Loucy (cell line): Measurements from ENCODE around the gene DBT.

Experiments used
- H2AFZ ChIP-seq: fragments of 200-600 bp; sonication (generic); 2 replicates; pipeline ENCODE4 v1.6.0; 2016; ENCODE audit warnings: antibody characterized with exemption, mild to moderate bottlenecking, low read length, moderate library complexity
- H3F3A ChIP-seq: fragments of 200-600 bp; 2 replicates; pipeline ENCODE4 v1.6.0; 2016; ENCODE audit warnings: antibody characterized with exemption, low read depth, mild to moderate bottlenecking
- H3K27me3 ChIP-seq: fragments of 200-600 bp; sonication (generic); 2 replicates; pipeline ENCODE4 v1.6.1; 2014; ENCODE audit warnings: low read length, mild to moderate bottlenecking; ENCODE audit not compliant: insufficient read depth, poor library complexity, severe bottlenecking
- H3K36me3 ChIP-seq: fragments of 200-600 bp; sonication (generic); 2 replicates; pipeline ENCODE4 v1.6.1; 2016; ENCODE audit warnings: low read length; ENCODE audit not compliant: insufficient read depth
- H3K4me1 ChIP-seq: fragments of 200-600 bp; sonication (generic); 2 replicates; pipeline ENCODE4 v1.5.1; 2014; ENCODE audit warnings: low read length, mild to moderate bottlenecking; ENCODE audit not compliant: insufficient read depth, poor library complexity, severe bottlenecking
- H3K4me2 ChIP-seq: fragments of 200-600 bp; sonication (generic); 2 replicates; pipeline ENCODE4 v1.6.0; 2014; ENCODE audit warnings: antibody characterized with exemption, low read length, low read depth, mild to moderate bottlenecking; ENCODE audit not compliant: poor library complexity, severe bottlenecking
- H3K4me3 ChIP-seq: fragments of 200-600 bp; sonication (generic); 2 replicates; pipeline ENCODE4 v1.5.1; 2014; ENCODE audit warnings: low read length, mild to moderate bottlenecking, mixed read lengths; ENCODE audit not compliant: poor library complexity, severe bottlenecking
- H3K79me2 ChIP-seq: fragments of 200-600 bp; sonication (generic); 2 replicates; pipeline ENCODE4 v1.6.1; 2014; ENCODE audit warnings: low read length; ENCODE audit not compliant: insufficient read depth
- H3K9ac ChIP-seq: fragments of 200-600 bp; sonication (generic); 2 replicates; pipeline ENCODE4 v1.6.0; 2014; ENCODE audit warnings: mild to moderate bottlenecking, low read depth, low read length, moderate library complexity; ENCODE audit not compliant: poor library complexity, severe bottlenecking
- H3K9me2 ChIP-seq: fragments of 200-600 bp; sonication (generic); replicated peaks from 2 replicates; pipeline ENCODE4 v1.6.1; 2016; ENCODE audit warnings: low read depth, low read length, mixed read lengths
- H3K9me3 ChIP-seq: fragments of 200-600 bp; sonication (generic); 2 replicates; pipeline ENCODE4 v1.6.1; 2014; ENCODE audit warnings: mild to moderate bottlenecking, antibody characterized with exemption, low read length, low read depth; ENCODE audit not compliant: insufficient read depth
- H4K20me1 ChIP-seq: fragments of 200-600 bp; sonication (generic); 2 replicates; pipeline ENCODE4 v1.6.0; 2014; ENCODE audit warnings: antibody characterized with exemption, low read length, mild to moderate bottlenecking; ENCODE audit not compliant: insufficient read depth, poor library complexity, severe bottlenecking
- CTCF ChIP-seq: fragments of 200-600 bp; sonication (generic); conservative IDR thresholded peaks from 2 replicates; pipeline ENCODE4 v1.5.1; 2014; ENCODE audit warnings: mild to moderate bottlenecking, antibody characterized with exemption, low read length
- EZH2phosphoT487 ChIP-seq: fragments of 200-600 bp; IDR thresholded peaks from 2 replicates; pipeline ENCODE4 v1.6.1; 2018; ENCODE audit warnings: antibody characterized with exemption, mild to moderate bottlenecking, moderate library complexity, borderline replicate concordance

The DBT gene

DNA sequence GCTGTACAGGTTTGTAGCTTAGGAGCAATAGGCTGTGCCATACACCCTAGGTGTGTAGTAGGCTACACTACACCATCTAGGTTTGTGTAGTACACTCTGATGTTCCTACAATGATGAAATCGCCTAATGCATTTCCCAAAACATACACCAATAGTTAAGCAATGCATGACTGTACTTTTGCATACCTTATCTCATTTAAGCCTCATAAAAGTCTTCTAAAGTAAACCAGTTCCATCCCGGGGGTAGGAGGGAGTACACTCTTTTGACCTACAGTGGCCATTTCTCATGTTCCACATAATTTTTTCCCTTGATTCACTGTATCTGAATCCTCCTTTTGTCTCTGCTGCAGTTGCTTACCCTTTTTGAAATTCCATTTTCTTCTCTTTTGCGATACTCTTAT is 104.5 kb downstream of the DBT start:
- Histone ChIP-seq H3K27me3 (no peaks in the 10 kb centered on the region), H3K4me1 (no peaks in the 10 kb centered on the region), H3K9ac (no peak overlapping the region), H3K4me2 (no peak overlapping the region), H3F3A (no peaks in the 10 kb centered on the region), H3K36me3 (peaks cover 44% of the 10 kb centered on the region), H3K79me2 (no peaks in the 10 kb centered on the region), H3K9me3 (no peaks in the 10 kb centered on the region), H4K20me1 (no peaks in the 10 kb centered on the region), H3K4me3 (no peak overlapping the region), H2AFZ (no peak overlapping the region), H3K9me2 (no peaks in the 10 kb centered on the region)
- no peak for TF ChIP-seq CTCF

DNA sequence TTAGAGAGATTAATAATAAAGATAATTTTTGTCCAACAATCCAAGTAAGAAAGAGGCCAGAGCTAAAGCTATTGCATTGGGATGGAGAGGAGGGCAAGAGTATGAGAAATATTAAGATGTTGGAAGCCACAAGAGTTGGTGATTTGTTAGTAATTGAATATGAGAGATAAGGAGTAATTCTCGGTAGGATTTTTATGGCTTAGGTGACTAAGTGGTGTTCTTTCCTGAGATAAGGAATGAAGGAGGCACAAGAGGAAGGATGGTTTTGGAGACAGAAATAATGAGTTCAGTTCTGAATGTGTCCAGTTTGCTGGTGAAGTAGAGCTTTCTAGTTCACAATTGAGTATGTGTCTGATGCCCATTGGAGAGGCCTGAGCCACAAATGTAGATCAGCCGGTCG is 107.3 kb downstream of the DBT start:
- no peaks in the 10 kb centered on the region for H3K79me2 ChIP-seq
- H4K20me1 ChIP-seq: no peaks in the 10 kb centered on the region
- H2AFZ ChIP-seq: no peak overlapping the region
- no peaks in the 10 kb centered on the region for H3K4me1 ChIP-seq
- no peak for TF ChIP-seq EZH2phosphoT487
- no peak for TF ChIP-seq CTCF
- H3K4me3 ChIP-seq: no peak overlapping the region
- no peaks in the 10 kb centered on the region for H3K9me2 ChIP-seq
- H3K9me3 ChIP-seq: no peaks in the 10 kb centered on the region
- no peaks in the 10 kb centered on the region for H3F3A ChIP-seq
- peaks cover 61% of the 10 kb centered on the region for H3K36me3 ChIP-seq
- no peak overlapping the region for H3K4me2 ChIP-seq
- H3K9ac ChIP-seq: no peak overlapping the region
- no peaks in the 10 kb centered on the region for H3K27me3 ChIP-seq

- H3K4me3 ChIP-seq: no peak overlapping the region
- peaks cover 63% of the 10 kb centered on the region for H3K36me3 ChIP-seq
- H3K27me3 ChIP-seq: no peaks in the 10 kb centered on the region
- H4K20me1 ChIP-seq: no peaks in the 10 kb centered on the region
- H3K9me2 ChIP-seq: no peaks in the 10 kb centered on the region
- no peak overlapping the region for H2AFZ ChIP-seq
- no peaks in the 10 kb centered on the region for H3K79me2 ChIP-seq
- H3F3A ChIP-seq: no peaks in the 10 kb centered on the region
- no peaks in the 10 kb centered on the region for H3K9me3 ChIP-seq
- TF ChIP-seq EZH2phosphoT487: no peak
- TF ChIP-seq CTCF: no peak
- no peaks in the 10 kb centered on the region for H3K4me1 ChIP-seq
- no peak overlapping the region for H3K9ac ChIP-seq
- no peak overlapping the region for H3K4me2 ChIP-seq
Observed at GRCh38 chr1:100141192-100141591, 108.4 kb downstream of the DBT start.
